Fibroblast of lung (primary cell): Measurements from ENCODE around the gene COL11A2. TPM values are rescaled to one million over a fixed set of nuclear protein-coding genes. Genes with fewer than 3 reads are reported as not detected.

Experiments
- DNase-seq, 2 donors: peaks; one replicate each; pipeline versions ENCODE4 v3.0.0 to v3.0.0-alpha.2; 2010; ENCODE audit warnings: low read depth in 2 of 2
- H2AFZ ChIP-seq: 2 replicates; pipeline ENCODE4 v1.5.1; 2012; ENCODE audit warnings: low read length, control low read depth, inconsistent platforms
- H3K27ac ChIP-seq: 2 replicates; pipeline ENCODE4 v1.5.1; 2011; ENCODE audit warnings: low read length, control low read depth; ENCODE audit not compliant: insufficient read depth
- H3K27me3 ChIP-seq: 2 replicates; pipeline ENCODE4 v1.5.1; 2011; ENCODE audit warnings: mild to moderate bottlenecking, low read length; ENCODE audit not compliant: control insufficient read depth, insufficient read depth
- H3K36me3 ChIP-seq: 2 replicates; pipeline ENCODE4 v1.5.1; 2011; ENCODE audit warnings: low read length; ENCODE audit not compliant: control insufficient read depth, insufficient read depth
- H3K4me1 ChIP-seq: 2 replicates; pipeline ENCODE4 v1.5.1; 2011; ENCODE audit warnings: low read length; ENCODE audit not compliant: control insufficient read depth, insufficient read depth; ENCODE audit errors: extremely low read depth
- H3K4me2 ChIP-seq: 2 replicates; pipeline ENCODE4 v1.5.1; 2011; ENCODE audit warnings: low read length, control low read depth; ENCODE audit not compliant: insufficient read depth; ENCODE audit errors: extremely low read depth
- H3K4me3 ChIP-seq, 4 experiments: fragments of 200-600 bp in 1 of 4; sonication (generic) in 1 of 4; replicated peaks in 1 of 4; 2 replicates each; pipeline ENCODE4 v1.5.1; 2011 to 2016; ENCODE audit warnings: low read length in 4 of 4, low read depth in 3 of 4, mild to moderate bottlenecking in 3 of 4, control low read depth in 2 of 4, inconsistent platforms in 1 of 4, mixed read lengths in 1 of 4; ENCODE audit not compliant: insufficient read depth in 1 of 4; ENCODE audit errors: control extremely low read depth in 1 of 4
- H3K79me2 ChIP-seq: 2 replicates; pipeline ENCODE4 v1.5.1; 2012; ENCODE audit warnings: mild to moderate bottlenecking, low read length, inconsistent platforms; ENCODE audit not compliant: control insufficient read depth, insufficient read depth
- H3K9ac ChIP-seq: 2 replicates; pipeline ENCODE4 v1.5.1; 2011; ENCODE audit warnings: mild to moderate bottlenecking, low read length, control low read depth; ENCODE audit not compliant: insufficient read depth
- H3K9me3 ChIP-seq: 2 replicates; pipeline ENCODE4 v1.5.1; 2012; ENCODE audit warnings: low read depth, low read length; ENCODE audit not compliant: control insufficient read depth, insufficient read depth
- H4K20me1 ChIP-seq: 2 replicates; pipeline ENCODE4 v1.5.1; 2011; ENCODE audit warnings: low read length; ENCODE audit not compliant: control insufficient read depth, insufficient read depth; ENCODE audit errors: extremely low read depth
- CTCF ChIP-seq, 2 donors: IDR thresholded peaks in 1 of 2; conservative IDR thresholded peaks in 1 of 2; 1 replicate in 1 of 2; 2 replicates in 1 of 2; pipeline ENCODE4 v1.5.1; 2011 to 2012; ENCODE audit warnings: low read length in 2 of 2, control low read depth in 1 of 2, inconsistent platforms in 1 of 2, low read depth in 1 of 2, mild to moderate bottlenecking in 1 of 2
- EZH2 ChIP-seq: IDR thresholded peaks from 2 replicates; pipeline ENCODE4 v1.5.1; 2012; ENCODE audit warnings: low read length, control low read depth, mild to moderate bottlenecking; ENCODE audit errors: missing control alignments
- polyA plus RNA-seq, 2 donors: library from polyadenylated mRNA; depleted of rRNA in 1 of 2; stranded (reverse) in 1 of 2; unstranded in 1 of 2; fragments of >200 nt; gene quantifications; 2 replicates each; pipeline ENCODE4 v1.2.1, GENCODE V29; 2011 to 2012; ENCODE audit warnings: missing spikeins in 1 of 2
- total RNA-seq: library from RNA; depleted of rRNA; stranded (reverse); fragments of >200 nt; gene quantifications from 2 replicates; pipeline ENCODE4 v1.2.1, GENCODE V29; 2014

Gene COL11A2
- total and polyA plus RNA-seq, 2 donors (not counting 1 experiment from before 2014, with no cell fraction given): 0.17 TPM

GRCh38 chr6:33198853-33199436 is 6.7 kb upstream of the COL11A2 start:
- no peak overlapping the region for H2AFZ ChIP-seq
- peaks cover 30% of the 10 kb centered on the region for H3K36me3 ChIP-seq
- no peaks in the 10 kb centered on the region for H4K20me1 ChIP-seq
- TF ChIP-seq CTCF (conservative IDR thresholded peaks at IDR 0.05 in 1 of 2, IDR thresholded peaks at IDR 0.05 in 1 of 2; ENCODE audit: low read depth in 1 of 2, low read length in 2 of 2): no peak
- TF ChIP-seq EZH2: no peak
- no peaks in the 10 kb centered on the region for H3K27me3 ChIP-seq
- peak overlapping the region; percentile 67 to 97 (median 96) for H3K4me3 ChIP-seq
- H3K9me3 ChIP-seq: no peaks in the 10 kb centered on the region
- H3K9ac ChIP-seq: no peak overlapping the region
- peak overlapping the region; percentile 98 for H3K4me2 ChIP-seq
- no peak overlapping the region for H3K27ac ChIP-seq
- H3K4me1 ChIP-seq: peaks cover 17% of the 10 kb centered on the region
- DNase-seq: no peak
- H3K79me2 ChIP-seq: peaks cover 51% of the 10 kb centered on the region

- Histone ChIP-seq H3K4me2 (no peak overlapping the region), H3K79me2 (peaks cover 44% of the 10 kb centered on the region), H3K4me3 (peak overlapping the region in 1 of 4 experiments; percentile 22), H3K36me3 (peaks cover 25% of the 10 kb centered on the region), H2AFZ (no peak overlapping the region), H3K27me3 (no peaks in the 10 kb centered on the region), H4K20me1 (no peaks in the 10 kb centered on the region), H3K4me1 (peaks cover 14% of the 10 kb centered on the region), H3K9ac (no peak overlapping the region), H3K27ac (no peak overlapping the region), H3K9me3 (no peaks in the 10 kb centered on the region)
- DNase-seq: no peak
- TF ChIP-seq EZH2 (no peak), CTCF (conservative IDR thresholded peaks at IDR 0.05 in 1 of 2, IDR thresholded peaks at IDR 0.05 in 1 of 2; ENCODE audit: low read depth in 1 of 2, low read length in 2 of 2) (no peak)
Observed at GRCh38 chr6:33198159-33198852, 6.0 kb upstream of the COL11A2 start.

DNA sequence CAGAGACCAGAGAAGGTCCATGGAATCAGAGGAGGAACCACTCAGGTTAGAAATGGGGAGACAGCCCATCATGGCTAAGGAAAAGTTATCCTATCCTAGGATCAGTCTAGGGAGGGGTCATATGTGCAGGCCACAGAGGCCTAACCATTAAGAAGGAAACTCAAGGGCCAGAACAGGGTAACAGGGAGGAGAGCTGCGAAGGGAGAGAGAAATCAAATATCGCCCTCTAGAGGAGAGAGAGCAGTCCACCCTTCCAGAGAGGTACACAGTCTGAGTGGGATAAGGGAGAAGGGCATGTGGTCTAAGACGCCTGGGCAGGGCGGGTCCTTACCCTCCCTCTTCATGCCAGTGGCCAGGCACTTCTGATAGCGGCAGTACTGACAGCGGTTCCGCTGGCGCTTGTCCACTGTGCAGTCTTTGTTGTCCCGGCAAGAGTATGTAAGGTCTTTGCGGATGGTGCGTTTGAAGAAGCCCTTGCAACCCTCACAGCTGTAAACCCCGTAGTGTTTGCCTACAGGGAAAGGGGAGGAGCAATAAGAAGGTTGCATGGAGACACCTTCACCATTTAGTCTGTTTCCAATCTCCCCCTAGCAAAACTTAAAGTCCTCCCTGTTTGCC is 5.3 kb upstream of the COL11A2 start:
- peak overlapping the region in 1 of 4 experiments; percentile 22 for H3K4me3 ChIP-seq
- no peak overlapping the region for H3K27ac ChIP-seq
- H3K36me3 ChIP-seq: peaks cover 20% of the 10 kb centered on the region
- TF ChIP-seq EZH2: no peak
- peak; percentile 63 to 81 for TF ChIP-seq CTCF (conservative IDR thresholded peaks at IDR 0.05 in 1 of 2, IDR thresholded peaks at IDR 0.05 in 1 of 2; ENCODE audit: low read depth in 1 of 2, low read length in 2 of 2)
- H3K4me2 ChIP-seq: no peak overlapping the region
- no peaks in the 10 kb centered on the region for H4K20me1 ChIP-seq
- H3K9ac ChIP-seq: no peak overlapping the region
- H2AFZ ChIP-seq: no peak overlapping the region
- peaks cover 1% of the 10 kb centered on the region for H3K27me3 ChIP-seq
- peaks cover 39% of the 10 kb centered on the region for H3K79me2 ChIP-seq
- peaks cover 10% of the 10 kb centered on the region for H3K4me1 ChIP-seq
- peak; percentile 65 to 72 for DNase-seq
- no peaks in the 10 kb centered on the region for H3K9me3 ChIP-seq
